ENCODE results near the gene WWOX.

WWOX gene

GRCh38 chr16:78619811-78620210 is 520.4 kb downstream of the WWOX start:
- DNase-seq (ENCODE audit: insufficient read length, low spot score): no peak
- no peak for FAIRE-seq

- DNase-seq (ENCODE audit: insufficient read length, low spot score) (no peak), FAIRE-seq (no peak)
Observed at GRCh38 chr16:78620291-78620690, 520.8 kb downstream of the WWOX start.

GRCh38 chr16:78623796-78624195 is 524.3 kb downstream of the WWOX start:
- DNase-seq (ENCODE audit: insufficient read length, low spot score) (no peak), FAIRE-seq (no peak)

GRCh38 chr16:78624366-78624765 is 524.9 kb downstream of the WWOX start:
- no peak for FAIRE-seq

GRCh38 chr16:78628461-78629045 is 529.1 kb downstream of the WWOX start:
- FAIRE-seq (no peak), DNase-seq (ENCODE audit: insufficient read length, low spot score) (no peak)

More at GRCh38 chr16:78624366-78624765, 524.9 kb downstream of the WWOX start:
- DNase-seq (ENCODE audit: insufficient read length, low spot score): no peak

DNA sequence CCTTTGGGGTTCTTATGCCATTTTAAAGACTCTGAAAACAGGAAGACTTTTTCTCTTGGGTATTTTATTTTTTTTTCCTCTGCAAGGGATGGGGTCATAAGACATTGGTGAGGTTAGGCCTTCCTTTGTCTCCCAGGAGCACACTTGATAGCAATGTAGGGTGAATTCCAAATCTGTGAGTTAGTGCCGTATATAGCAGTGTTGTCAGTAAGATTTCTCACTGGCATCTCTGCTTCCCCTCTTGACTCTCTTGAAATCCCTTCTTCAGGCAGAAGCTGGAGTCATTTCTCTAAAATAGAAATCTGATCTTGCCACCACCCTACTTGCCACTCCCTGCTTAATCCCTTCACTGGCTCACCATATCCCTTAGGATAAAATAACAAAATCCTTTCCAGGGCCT is 529.7 kb downstream of the WWOX start:
- no peak for DNase-seq (ENCODE audit: insufficient read length, low spot score)
- FAIRE-seq: no peak

GRCh38 chr16:78630102-78630501 is 530.6 kb downstream of the WWOX start:
- DNase-seq (ENCODE audit: insufficient read length, low spot score): no peak
- FAIRE-seq: no peak

GRCh38 chr16:78633551-78633950 is 534.1 kb downstream of the WWOX start:
- FAIRE-seq (no peak), DNase-seq (ENCODE audit: insufficient read length, low spot score) (no peak)

- no peak for FAIRE-seq
- no peak for DNase-seq (ENCODE audit: insufficient read length, low spot score)
Observed at GRCh38 chr16:78635807-78636206, 536.4 kb downstream of the WWOX start.

DNA sequence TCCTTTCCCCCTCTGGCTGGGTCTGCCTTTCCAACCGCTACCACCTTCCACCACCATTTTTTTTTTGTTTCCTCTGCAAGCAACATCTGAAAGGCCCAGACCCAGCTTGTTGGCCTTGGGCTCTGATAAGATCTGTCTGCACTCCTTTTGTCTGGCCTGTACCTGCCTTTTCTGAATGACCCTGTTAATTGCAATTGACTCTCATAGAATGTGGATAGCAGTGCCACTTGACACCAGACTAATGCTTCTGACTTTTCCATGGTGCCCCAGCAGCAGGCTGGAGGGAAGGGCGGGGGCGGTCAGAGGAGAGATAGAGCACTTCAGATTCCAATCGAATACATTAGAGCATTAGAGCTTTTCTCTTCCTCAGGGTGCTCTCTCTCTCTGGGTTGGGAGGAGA is 538.9 kb downstream of the WWOX start:
- DNase-seq (ENCODE audit: insufficient read length, low spot score): no peak
- FAIRE-seq: no peak

DNA sequence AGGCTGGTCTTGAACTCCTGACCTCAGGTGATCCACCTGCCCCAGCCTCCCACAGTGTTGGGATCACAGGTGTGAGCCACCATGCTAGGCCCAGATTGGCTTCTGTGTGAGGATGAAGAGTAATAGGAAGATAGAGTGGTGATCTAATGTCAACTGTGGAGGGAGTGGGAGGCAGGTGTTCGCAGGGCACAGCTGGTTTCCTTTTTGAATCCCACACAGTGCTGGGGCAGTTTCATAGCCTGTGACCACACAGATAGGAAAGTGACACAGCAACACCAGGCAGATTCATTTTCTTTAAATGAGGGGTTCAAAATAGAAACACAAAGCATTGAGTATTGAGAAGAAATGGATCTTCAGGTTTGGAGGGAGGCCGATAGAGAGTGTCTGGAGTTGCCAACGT is 540.3 kb downstream of the WWOX start:
- FAIRE-seq (no peak), DNase-seq (ENCODE audit: insufficient read length, low spot score) (no peak)

GRCh38 chr16:78640886-78641285 is 541.4 kb downstream of the WWOX start:
- no peak for FAIRE-seq
- no peak for DNase-seq (ENCODE audit: insufficient read length, low spot score)

GRCh38 chr16:78641433-78641832 is 542.0 kb downstream of the WWOX start:
- DNase-seq (ENCODE audit: insufficient read length, low spot score): no peak
- FAIRE-seq: no peak

DNA sequence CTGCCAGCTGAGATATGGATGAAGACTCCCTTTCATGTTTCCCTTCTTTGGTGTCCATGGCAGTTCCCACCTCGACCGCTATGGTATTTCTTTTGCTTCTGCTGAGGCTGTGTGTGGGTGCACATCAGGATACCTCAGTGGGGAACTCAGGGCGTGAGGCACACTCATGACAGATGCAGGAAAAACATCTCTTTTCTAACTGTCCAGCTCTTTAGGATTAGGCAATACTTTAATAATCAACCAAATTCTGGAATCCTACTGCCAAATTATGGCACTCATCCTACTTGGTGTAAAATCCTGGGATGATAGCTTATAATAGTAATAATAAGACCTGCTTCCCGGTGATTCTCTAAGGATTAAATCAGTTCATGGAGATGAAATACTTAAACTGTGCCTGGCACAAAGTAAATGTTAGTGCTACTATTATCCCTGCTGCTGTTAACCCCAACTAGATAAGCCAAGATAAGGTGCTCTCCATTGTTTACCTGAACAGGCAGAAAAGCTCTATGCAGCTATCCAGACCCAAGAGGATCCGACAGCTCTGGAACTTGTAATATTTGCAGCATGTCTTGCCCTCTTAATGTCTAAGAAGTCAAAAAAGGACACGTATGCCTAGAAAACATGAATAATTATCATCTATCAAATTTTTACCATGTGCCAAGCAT is 543.3 kb downstream of the WWOX start:
- FAIRE-seq: no peak
- no peak for DNase-seq (ENCODE audit: insufficient read length, low spot score)

DNA sequence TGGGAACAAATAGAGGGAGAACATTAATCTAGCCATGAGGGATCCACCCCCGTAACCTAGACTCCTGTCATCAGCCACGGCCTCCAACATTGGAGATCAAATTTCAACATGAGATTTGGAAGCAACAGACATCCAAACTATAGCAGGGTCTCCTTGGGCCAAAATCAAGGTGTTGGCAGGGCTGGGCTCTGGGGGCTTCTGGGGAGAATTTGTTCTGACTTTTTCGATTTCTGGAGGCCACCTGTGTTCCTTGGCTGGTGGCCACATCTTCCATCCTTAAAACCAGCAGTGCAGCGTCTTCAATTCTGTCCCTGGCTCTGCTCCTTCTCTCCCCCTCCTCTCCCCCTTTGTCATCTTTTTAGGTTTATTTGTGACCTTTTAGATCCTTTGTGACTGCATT is 546.2 kb downstream of the WWOX start:
- DNase-seq (ENCODE audit: insufficient read length, low spot score) (no peak), FAIRE-seq (no peak)

GRCh38 chr16:78647019-78647418 is 547.6 kb downstream of the WWOX start:
- no peak for FAIRE-seq

GRCh38 chr16:78647491-78647890 is 548.0 kb downstream of the WWOX start:
- DNase-seq (ENCODE audit: insufficient read length, low spot score): no peak
- no peak for FAIRE-seq

More at GRCh38 chr16:78647019-78647418, 547.6 kb downstream of the WWOX start:
- DNase-seq (ENCODE audit: insufficient read length, low spot score): no peak

DNA sequence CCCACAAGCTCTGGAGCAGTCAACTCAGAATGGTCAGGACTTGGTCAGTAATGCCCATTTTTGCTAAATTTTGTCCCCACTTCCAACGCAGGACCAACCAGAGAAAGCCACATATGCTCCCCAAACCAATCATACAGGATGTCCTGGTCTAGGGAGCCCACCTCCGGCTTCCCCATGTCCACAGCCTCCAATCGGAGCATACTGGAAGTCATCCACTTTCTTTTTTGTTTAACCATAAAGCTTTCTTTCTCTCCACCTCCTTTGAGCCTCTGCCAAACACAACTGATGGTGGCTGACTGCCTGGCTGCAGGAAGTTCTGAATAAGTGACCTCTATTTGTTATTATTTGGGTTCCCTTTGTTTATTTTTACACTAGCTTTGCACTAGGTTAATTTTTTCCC is 549.1 kb downstream of the WWOX start:
- no peak for FAIRE-seq
- no peak for DNase-seq (ENCODE audit: insufficient read length, low spot score)

- DNase-seq (ENCODE audit: insufficient read length, low spot score): no peak
- no peak for FAIRE-seq
Observed at GRCh38 chr16:78650339-78651074, 551.1 kb downstream of the WWOX start.

DNA sequence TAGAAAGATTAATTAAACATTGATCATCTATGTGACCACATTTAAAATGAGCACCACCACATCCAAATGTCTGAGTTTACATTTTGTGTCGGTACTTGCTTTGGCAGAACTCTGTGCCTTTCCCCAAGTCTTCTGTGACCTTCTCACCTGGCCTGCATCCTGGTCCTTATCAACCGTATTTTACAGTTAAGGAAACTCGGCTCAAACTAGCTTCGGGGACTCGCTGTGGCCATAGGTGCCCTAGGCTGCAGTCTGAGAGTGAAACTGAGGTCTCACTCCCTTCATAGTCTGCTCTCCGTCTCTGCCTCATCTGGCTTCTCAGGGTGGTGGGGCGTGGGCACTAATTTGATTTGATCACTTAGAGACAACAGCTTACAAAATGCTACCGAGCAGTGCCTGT is 555.5 kb downstream of the WWOX start:
- DNase-seq (ENCODE audit: insufficient read length, low spot score): no peak

GRCh38 chr16:78655331-78656113 is 556.1 kb downstream of the WWOX start:
- FAIRE-seq (no peak), DNase-seq (ENCODE audit: insufficient read length, low spot score) (no peak)

More for the DNA sequence above, 555.5 kb downstream of the WWOX start:
- FAIRE-seq: no peak

All from HTR-8/SVneo (cell line).